HepG2 (cell line): Measurements from ENCODE around the gene CCL1. TPM values are rescaled to one million over a fixed set of nuclear protein-coding genes. Genes with fewer than 3 reads are reported as not detected.

Experiments
- ATAC-seq: fragments of 200-7000 bp; cut with Tn5 transposase; 3 replicates; pipeline ENCODE4 v1.9.1; 2020; ENCODE audit warnings: mild to moderate bottlenecking, moderate library complexity
- BruUV-seq: library from RNA; stranded (reverse); fragments of 400-500 nt; replicated peaks from 2 replicates; lab custom pipeline; 2021; lab: Mats Ljungman, UMichigan
- CTCF ChIA-PET: fragments of 300-600 bp; formaldehyde crosslinking; extraction: SDS; loops from one replicate; lab custom pipeline; 2021; ENCODE audit warnings: low total read pairs, inconsistent platforms, low intra/inter-chr PET ratio; lab: Yijun Ruan, JAX
- POLR2A ChIA-PET: fragments of 350-600 bp; sonication (Branson Sonifier 250); formaldehyde crosslinking; loops from one replicate; lab custom pipeline; 2020; ENCODE audit warnings: antibody characterized with exemption, inconsistent platforms; lab: Yijun Ruan, JAX
- DNase-seq: peaks from one replicate; pipeline ENCODE4 v3.0.0-alpha.2; 2015; ENCODE audit warnings: low spot score
- FAIRE-seq: peaks from 3 replicates; lab custom pipeline; 2011; peaks lifted over from hg19 to GRCh38; lab: Jason Lieb, UNC
- H2AFZ ChIP-seq: one replicate; pipeline ENCODE4 v1.6.1; 2011; ENCODE audit warnings: low read length, inconsistent platforms
- H3K27ac ChIP-seq: fragments of 300-600 bp; 3 replicates; pipeline ENCODE4 v1.8.0; 2011; ENCODE audit warnings: mixed run types, mild to moderate bottlenecking, mixed read lengths, low read length, inconsistent platforms; ENCODE audit not compliant: insufficient read depth; ENCODE audit errors: extremely low read length
- H3K27me3 ChIP-seq, 2 experiments: fragments of 200-600 bp in 1 of 2; 2 replicates in 1 of 2; 3 replicates in 1 of 2; pipeline versions ENCODE4 v1.6.0 to v1.8.0; 2011; ENCODE audit warnings: low read length in 2 of 2, mild to moderate bottlenecking in 2 of 2, moderate library complexity in 2 of 2, inconsistent platforms in 1 of 2; ENCODE audit not compliant: insufficient read depth in 2 of 2, control insufficient read depth in 1 of 2
- H3K36me3 ChIP-seq, 2 experiments: fragments of 200-600 bp in 1 of 2; replicated peaks in 1 of 2; 2 replicates in 1 of 2; 3 replicates in 1 of 2; pipeline versions ENCODE4 v1.5.1 to v1.8.0; 2011; ENCODE audit warnings: low read length in 2 of 2, inconsistent platforms in 1 of 2; ENCODE audit not compliant: insufficient read depth in 2 of 2, control insufficient read depth in 1 of 2
- H3K4me1 ChIP-seq: 2 replicates; pipeline ENCODE4 v1.5.1; 2012; ENCODE audit warnings: low read length, inconsistent platforms; ENCODE audit not compliant: insufficient read depth
- H3K4me2 ChIP-seq: 2 replicates; pipeline ENCODE4 v1.6.0; 2011; ENCODE audit warnings: low read depth, low read length, inconsistent platforms
- H3K4me3 ChIP-seq, 3 experiments: fragments of 200-600 bp in 1 of 3; sonication (generic), shearing (Covaris generic) in 1 of 3; replicated peaks in 1 of 3; 2 replicates each; pipeline ENCODE4 v1.5.1; 2011 to 2016; ENCODE audit warnings: low read length in 3 of 3, inconsistent platforms in 2 of 3, low read depth in 2 of 3, mild to moderate bottlenecking in 2 of 3, control low read depth in 1 of 3, mixed read lengths in 1 of 3; ENCODE audit not compliant: insufficient read depth in 1 of 3
- H3K79me2 ChIP-seq: one replicate; pipeline ENCODE4 v1.6.1; 2011; ENCODE audit warnings: low read length, inconsistent platforms; ENCODE audit not compliant: insufficient read depth
- H3K9ac ChIP-seq: 2 replicates; pipeline ENCODE4 v1.6.0; 2011; ENCODE audit warnings: mild to moderate bottlenecking, low read depth, low read length, inconsistent platforms; ENCODE audit not compliant: insufficient read depth
- H3K9me3 ChIP-seq: 2 replicates; pipeline ENCODE4 v1.5.1; 2012; ENCODE audit warnings: mild to moderate bottlenecking, low read length
- H4K20me1 ChIP-seq: 2 replicates; pipeline ENCODE4 v1.6.0; 2011; ENCODE audit warnings: inconsistent platforms, mild to moderate bottlenecking, low read length, moderate library complexity; ENCODE audit not compliant: insufficient read depth
- AGO2 ChIP-seq: fragments of 200-400 bp; formaldehyde crosslinking; optimal IDR thresholded peaks from 2 replicates; pipeline ENCODE3; 2017; ENCODE audit warnings: mild to moderate bottlenecking, low read depth, low read length, moderate library complexity
- BHLHE40 ChIP-seq: IDR thresholded peaks from 2 replicates; pipeline ENCODE4 v1.6.1; 2011; ENCODE audit warnings: low read length, improper control_type of control experiment
- BORCS8-MEF2B ChIP-seq: sonication (generic); formaldehyde crosslinking; IDR thresholded peaks from 2 replicates; pipeline ENCODE4 v1.8.0; 2022; ENCODE audit warnings: mild to moderate bottlenecking, missing genetic modification reagents
- ERF ChIP-seq: IDR thresholded peaks from 2 replicates; pipeline ENCODE4 v1.6.1; 2018; ENCODE audit warnings: missing biosample characterization, missing genetic modification reagents
- FOXA1 ChIP-seq, 2 experiments: fragments of 450-650 bp in 1 of 2; sonication (generic) in 1 of 2; formaldehyde crosslinking in 1 of 2; IDR thresholded peaks; 2 replicates each; pipeline versions ENCODE4 v1.4.0 to v1.6.1; 2016 to 2020; ENCODE audit warnings: missing genetic modification reagents in 1 of 2
- FOXJ3 ChIP-seq: sonication (generic); formaldehyde crosslinking; IDR thresholded peaks from 2 replicates; pipeline ENCODE4 v1.4.0; 2020; ENCODE audit warnings: missing genetic modification reagents, mild to moderate bottlenecking, borderline replicate concordance
- NFIC ChIP-seq: IDR thresholded peaks from 2 replicates; pipeline ENCODE4 v1.6.1; 2012; ENCODE audit warnings: mild to moderate bottlenecking, low read length, inconsistent platforms
- ZKSCAN5 ChIP-seq: sonication (generic); formaldehyde crosslinking; IDR thresholded peaks from 2 replicates; pipeline ENCODE4 v1.5.1; 2020; ENCODE audit warnings: mild to moderate bottlenecking, missing genetic modification reagents
- ZNF136 ChIP-seq: sonication (generic); formaldehyde crosslinking; IDR thresholded peaks from 2 replicates; pipeline ENCODE4 v1.8.1; 2022; ENCODE audit warnings: low read depth, mild to moderate bottlenecking, moderate library complexity, missing genetic modification reagents
- WGBS: methylation state at CpG from one replicate; pipeline ENCODE4 v1.1.6; 2017; ENCODE audit warnings: low lambda C conversion rate; 5-methylcytosine and 5-hydroxymethylcytosine counted together
- in situ Hi-C: cut with HindIII; loops from 2 replicates; pipeline ENCODE4 v1.10.0; 2017; ENCODE audit warnings: low pct_unique_long_range_greater_than_20kb; ENCODE audit not compliant: extremely low pct_ligation_motif_present
- intact Hi-C: fragments of 100-400 bp; cut with micrococcal nuclease; formaldehyde crosslinking; loops from one replicate; pipeline ENCODE4 v1.10.0; 2022; ENCODE audit not compliant: unreplicated experiment
- polyA plus RNA-seq, 8 experiments: library from polyadenylated mRNA; depleted of rRNA in 3 of 8; stranded (reverse) in 7 of 8; unstranded in 1 of 8; fragments of >200 nt; fragmentation: Illumina TruSeq in 4 of 8; extraction: Trizol in 4 of 8; gene quantifications; 2 replicates each; pipeline versions ENCODE4 v1.2.1 to v1.2.3, GENCODE V29; 2011 to 2016; ENCODE audit warnings: low read depth in 4 of 8, missing spikeins in 1 of 8, mixed read lengths in 1 of 8; ENCODE audit not compliant: insufficient read depth in 1 of 8
- total RNA-seq, 5 experiments: library from RNA; depleted of rRNA; stranded (reverse); fragments of >200 nt; fragmentation: Illumina TruSeq; extraction: Trizol; gene quantifications; 2 replicates each; pipeline ENCODE4 v1.2.3, GENCODE V29; 2016; ENCODE audit warnings: low read depth in 1 of 5
- TF ChIP-seq, protein P1 (sequence below): IDR thresholded peaks from 2 replicates; pipeline ENCODE4 v1.6.1; 2018; ENCODE audit warnings: missing genetic modification reagents, mild to moderate bottlenecking, missing compliant biosample characterization
- TF ChIP-seq, protein P2 (sequence below): sonication (generic); formaldehyde crosslinking; IDR thresholded peaks from one replicate; pipeline ENCODE4 v1.5.1; 2020; ENCODE audit warnings: mild to moderate bottlenecking, missing genetic modification reagents; ENCODE audit errors: not compliant biosample characterization
- TF ChIP-seq, protein P3 (sequence below): sonication (generic); formaldehyde crosslinking; IDR thresholded peaks from 2 replicates; pipeline ENCODE4 v1.4.0; 2020; ENCODE audit warnings: missing genetic modification reagents

CCL1 gene
- total and polyA plus RNA-seq, 2 of the 13 experiments (the other 11 are each of a cell fraction or from before 2014, with no cell fraction given) = not detected

DNA sequence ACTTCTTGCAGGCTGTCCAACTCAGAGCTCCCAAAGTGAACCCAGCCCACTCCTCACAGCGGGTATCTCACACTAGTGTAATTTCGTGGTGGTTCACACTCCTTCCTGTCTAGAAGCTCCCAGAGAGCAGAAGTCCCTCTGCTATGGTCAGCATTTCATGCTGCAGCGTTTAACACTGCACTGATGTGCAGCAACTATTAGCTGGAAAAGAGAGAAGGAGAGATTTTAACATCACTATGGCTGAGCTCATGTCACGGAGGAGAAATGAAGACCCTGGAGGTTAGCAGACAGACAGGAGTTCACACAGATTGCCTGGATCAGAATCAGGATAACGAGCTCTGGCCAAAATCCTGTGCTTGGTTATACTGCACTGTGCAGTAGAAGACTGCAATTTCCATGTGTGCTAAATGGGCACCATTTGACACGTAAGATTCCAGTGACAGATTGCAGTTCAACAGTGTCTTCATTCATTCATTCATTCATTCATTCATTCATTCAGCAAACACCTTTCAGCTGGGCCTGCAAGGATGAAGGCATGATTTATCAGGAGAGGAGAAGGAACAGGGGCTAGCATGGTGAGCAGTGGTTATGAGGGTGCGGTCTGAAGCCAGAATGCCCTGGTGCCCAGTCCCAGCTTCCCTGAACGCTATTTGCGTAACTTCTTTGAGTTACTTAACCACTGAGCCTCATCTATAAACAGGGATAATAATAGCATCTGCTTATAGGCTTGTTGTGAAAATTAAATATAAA is 5.3 kb upstream of the CCL1 start:
- no TSS peak for BruUV-seq
- Histone ChIP-seq H3K9me3 (no peaks in the 10 kb centered on the region), H3K79me2 (no peaks in the 10 kb centered on the region), H3K27ac (no peak overlapping the region), H3K4me2 (no peak overlapping the region), H3K4me3 (no peak overlapping the region), H3K4me1 (0 out of 2 replicates have a peak, but pooled peaks cover 7% of the 10 kb centered on the region), H3K36me3 (no peaks in the 10 kb centered on the region), H4K20me1 (no peaks in the 10 kb centered on the region), H3K27me3 (peaks cover 0 to 7% of the 10 kb centered on the region in 2 experiments; a peak in 1 of 5 replicates), H2AFZ (no peak overlapping the region), H3K9ac (no peak overlapping the region)
- ChIA-PET POLR2A (no interaction called here), CTCF (interaction anchor here (1.3 kb wide), 1 partner anchor 168 kb away, joined by 3 read pairs; no protein-coding TSS in a partner anchor)
- no peak for DNase-seq
- in situ Hi-C loops = no loop called here
- intact Hi-C loops = no loop called here
- ATAC-seq = no peak
- WGBS = 15% methylated on average over 9 of the region's 9 CpGs
- no peak for FAIRE-seq
- no peak for TF ChIP-seq BHLHE40
- no peak for TF ChIP-seq FOXA1 (IDR thresholded peaks at IDR 0.05)
- TF ChIP-seq FOXA1 (CRISPR knock-in tag; IDR thresholded peaks at IDR 0.05) = no peak
- TF ChIP-seq ZKSCAN5 (CRISPR knock-in tag) = no peak
- no peak for TF ChIP-seq ZNF136 (CRISPR knock-in tag)
- TF ChIP-seq BORCS8-MEF2B = no peak
- TF ChIP-seq ERF (CRISPR knock-in tag) = no peak
- TF ChIP-seq NFIC = no peak
- no peak for TF ChIP-seq AGO2
- no peak for TF ChIP-seq FOXJ3 (CRISPR knock-in tag)
- TF ChIP-seq, protein P1, sequence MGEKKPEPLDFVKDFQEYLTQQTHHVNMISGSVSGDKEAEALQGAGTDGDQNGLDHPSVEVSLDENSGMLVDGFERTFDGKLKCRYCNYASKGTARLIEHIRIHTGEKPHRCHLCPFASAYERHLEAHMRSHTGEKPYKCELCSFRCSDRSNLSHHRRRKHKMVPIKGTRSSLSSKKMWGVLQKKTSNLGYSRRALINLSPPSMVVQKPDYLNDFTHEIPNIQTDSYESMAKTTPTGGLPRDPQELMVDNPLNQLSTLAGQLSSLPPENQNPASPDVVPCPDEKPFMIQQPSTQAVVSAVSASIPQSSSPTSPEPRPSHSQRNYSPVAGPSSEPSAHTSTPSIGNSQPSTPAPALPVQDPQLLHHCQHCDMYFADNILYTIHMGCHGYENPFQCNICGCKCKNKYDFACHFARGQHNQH (CRISPR knock-in tag) = no peak
- TF ChIP-seq, protein P2, sequence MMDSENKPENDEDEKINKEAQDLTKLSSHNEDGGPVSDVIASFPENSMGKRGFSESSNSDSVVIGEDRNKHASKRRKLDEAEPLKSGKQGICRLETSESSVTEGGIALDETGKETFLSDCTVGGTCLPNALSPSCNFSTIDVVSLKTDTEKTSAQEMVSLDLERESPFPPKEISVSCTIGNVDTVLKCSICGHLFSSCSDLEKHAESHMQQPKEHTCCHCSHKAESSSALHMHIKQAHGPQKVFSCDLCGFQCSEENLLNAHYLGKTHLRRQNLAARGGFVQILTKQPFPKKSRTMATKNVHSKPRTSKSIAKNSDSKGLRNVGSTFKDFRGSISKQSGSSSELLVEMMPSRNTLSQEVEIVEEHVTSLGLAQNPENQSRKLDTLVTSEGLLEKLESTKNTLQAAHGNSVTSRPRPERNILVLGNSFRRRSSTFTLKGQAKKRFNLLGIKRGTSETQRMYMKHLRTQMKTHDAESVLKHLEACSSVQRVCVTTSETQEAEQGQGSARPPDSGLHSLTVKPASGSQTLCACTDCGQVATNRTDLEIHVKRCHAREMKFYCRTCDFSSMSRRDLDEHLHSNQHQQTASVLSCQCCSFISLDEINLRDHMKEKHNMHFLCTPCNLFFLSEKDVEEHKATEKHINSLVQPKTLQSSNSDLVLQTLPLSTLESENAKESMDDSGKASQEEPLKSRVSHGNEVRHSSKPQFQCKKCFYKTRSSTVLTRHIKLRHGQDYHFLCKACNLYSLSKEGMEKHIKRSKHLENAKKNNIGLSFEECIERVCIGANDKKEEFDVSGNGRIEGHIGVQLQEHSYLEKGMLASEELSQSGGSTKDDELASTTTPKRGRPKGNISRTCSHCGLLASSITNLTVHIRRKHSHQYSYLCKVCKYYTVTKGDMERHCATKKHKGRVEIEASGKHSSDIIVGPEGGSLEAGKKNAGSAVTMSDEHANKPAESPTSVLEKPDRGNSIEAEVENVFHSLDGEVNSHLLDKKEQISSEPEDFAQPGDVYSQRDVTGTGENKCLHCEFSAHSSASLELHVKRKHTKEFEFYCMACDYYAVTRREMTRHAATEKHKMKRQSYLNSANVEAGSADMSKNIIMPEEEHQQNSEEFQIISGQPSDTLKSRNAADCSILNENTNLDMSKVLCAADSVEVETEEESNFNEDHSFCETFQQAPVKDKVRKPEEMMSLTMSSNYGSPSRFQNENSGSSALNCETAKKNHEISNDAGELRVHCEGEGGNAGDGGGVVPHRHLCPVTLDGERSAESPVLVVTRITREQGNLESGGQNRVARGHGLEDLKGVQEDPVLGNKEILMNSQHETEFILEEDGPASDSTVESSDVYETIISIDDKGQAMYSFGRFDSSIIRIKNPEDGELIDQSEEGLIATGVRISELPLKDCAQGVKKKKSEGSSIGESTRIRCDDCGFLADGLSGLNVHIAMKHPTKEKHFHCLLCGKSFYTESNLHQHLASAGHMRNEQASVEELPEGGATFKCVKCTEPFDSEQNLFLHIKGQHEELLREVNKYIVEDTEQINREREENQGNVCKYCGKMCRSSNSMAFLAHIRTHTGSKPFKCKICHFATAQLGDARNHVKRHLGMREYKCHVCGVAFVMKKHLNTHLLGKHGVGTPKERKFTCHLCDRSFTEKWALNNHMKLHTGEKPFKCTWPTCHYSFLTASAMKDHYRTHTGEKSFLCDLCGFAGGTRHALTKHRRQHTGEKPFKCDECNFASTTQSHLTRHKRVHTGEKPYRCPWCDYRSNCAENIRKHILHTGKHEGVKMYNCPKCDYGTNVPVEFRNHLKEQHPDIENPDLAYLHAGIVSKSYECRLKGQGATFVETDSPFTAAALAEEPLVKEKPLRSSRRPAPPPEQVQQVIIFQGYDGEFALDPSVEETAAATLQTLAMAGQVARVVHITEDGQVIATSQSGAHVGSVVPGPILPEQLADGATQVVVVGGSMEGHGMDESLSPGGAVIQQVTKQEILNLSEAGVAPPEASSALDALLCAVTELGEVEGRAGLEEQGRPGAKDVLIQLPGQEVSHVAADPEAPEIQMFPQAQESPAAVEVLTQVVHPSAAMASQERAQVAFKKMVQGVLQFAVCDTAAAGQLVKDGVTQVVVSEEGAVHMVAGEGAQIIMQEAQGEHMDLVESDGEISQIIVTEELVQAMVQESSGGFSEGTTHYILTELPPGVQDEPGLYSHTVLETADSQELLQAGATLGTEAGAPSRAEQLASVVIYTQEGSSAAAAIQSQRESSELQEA (CRISPR knock-in tag) = no peak
- TF ChIP-seq, protein P3, sequence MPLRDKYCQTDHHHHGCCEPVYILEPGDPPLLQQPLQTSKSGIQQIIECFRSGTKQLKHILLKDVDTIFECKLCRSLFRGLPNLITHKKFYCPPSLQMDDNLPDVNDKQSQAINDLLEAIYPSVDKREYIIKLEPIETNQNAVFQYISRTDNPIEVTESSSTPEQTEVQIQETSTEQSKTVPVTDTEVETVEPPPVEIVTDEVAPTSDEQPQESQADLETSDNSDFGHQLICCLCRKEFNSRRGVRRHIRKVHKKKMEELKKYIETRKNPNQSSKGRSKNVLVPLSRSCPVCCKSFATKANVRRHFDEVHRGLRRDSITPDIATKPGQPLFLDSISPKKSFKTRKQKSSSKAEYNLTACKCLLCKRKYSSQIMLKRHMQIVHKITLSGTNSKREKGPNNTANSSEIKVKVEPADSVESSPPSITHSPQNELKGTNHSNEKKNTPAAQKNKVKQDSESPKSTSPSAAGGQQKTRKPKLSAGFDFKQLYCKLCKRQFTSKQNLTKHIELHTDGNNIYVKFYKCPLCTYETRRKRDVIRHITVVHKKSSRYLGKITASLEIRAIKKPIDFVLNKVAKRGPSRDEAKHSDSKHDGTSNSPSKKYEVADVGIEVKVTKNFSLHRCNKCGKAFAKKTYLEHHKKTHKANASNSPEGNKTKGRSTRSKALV (CRISPR knock-in tag) = no peak
